ENCODE measurements around the gene DRAM2.
"Not testable (repeated sequence)": the region's sequence is repeated elsewhere in the genome, so short reads cannot be mapped to it uniquely, and the experiment has no call there.

GRCh38 chr1:111079329-111079728 is 60.6 kb downstream of the DRAM2 start:
- not testable (repeated sequence) for TF ChIP-seq EZH2 (IDR thresholded peaks at IDR 0.05; ENCODE audit: insufficient read depth, poor library complexity, severe bottlenecking); EZH2phosphoT487 (IDR thresholded peaks at IDR 0.05; ENCODE audit: insufficient read depth, low read depth)
